Vagina (tissue), 2 donors: Measurements from ENCODE around the gene HDAC10. TPM values are rescaled to one million over a fixed set of nuclear protein-coding genes. Genes with fewer than 3 reads are reported as not detected.

Source experiments
- DNase-seq, 2 donors: peaks; one replicate each; pipeline ENCODE4 v3.0.0-alpha.2; 2017; ENCODE audit errors: extremely low spot score in 2 of 2
- H3K27ac ChIP-seq: fragments of 200-600 bp; sonication (generic); one replicate; pipeline ENCODE4 v1.5.1; 2019
- H3K27me3 ChIP-seq: fragments of 200-600 bp; sonication (generic); one replicate; pipeline ENCODE4 v1.5.1; 2019
- H3K36me3 ChIP-seq, 2 donors: fragments of 200-600 bp; sonication (generic); one replicate each; pipeline ENCODE4 v1.5.1; 2017 to 2019
- H3K4me1 ChIP-seq: fragments of 200-600 bp; sonication (generic); one replicate; pipeline ENCODE4 v1.5.1; 2019
- H3K4me3 ChIP-seq, 2 donors: fragments of 200-600 bp; sonication (generic); 1 replicate in 1 of 2; 2 replicates in 1 of 2; pipeline ENCODE4 v1.5.1; 2016 to 2019
- H3K9me3 ChIP-seq: fragments of 200-600 bp; sonication (generic); one replicate; pipeline ENCODE4 v1.5.1; 2019
- CTCF ChIP-seq, 3 experiments: fragments of 450-650 bp in 2 of 3; fragments of 200-600 bp in 1 of 3; sonication (generic) in 1 of 3; IDR thresholded peaks; one replicate each; pipeline ENCODE4 v1.5.1; 2017 to 2019; ENCODE audit warnings: antibody characterized with exemption in 3 of 3, mild to moderate bottlenecking in 2 of 3, moderate library complexity in 2 of 3
- POLR2A ChIP-seq, 2 donors: fragments of 450-650 bp; IDR thresholded peaks; one replicate each; pipeline ENCODE4 v1.6.1; 2017; ENCODE audit warnings: antibody characterized with exemption in 2 of 2, mild to moderate bottlenecking in 2 of 2, moderate library complexity in 2 of 2
- POLR2AphosphoS5 ChIP-seq, 2 donors: sonication (generic); formaldehyde crosslinking; IDR thresholded peaks; one replicate each; pipeline ENCODE4 v1.9.0; 2017; ENCODE audit warnings: antibody characterized with exemption in 2 of 2, mild to moderate bottlenecking in 2 of 2, low read depth in 1 of 2; ENCODE audit not compliant: insufficient read depth in 1 of 2
- intact Hi-C: fragments of 100-400 bp; cut with DNase I; formaldehyde crosslinking; loops from one replicate; pipeline ENCODE4 v1.15.1; 2023
- total RNA-seq: library from RNA; depleted of rRNA; stranded (reverse); fragments of >200 nt; gene quantifications from one replicate; pipeline ENCODE4 v1.2.3, GENCODE V29; 2016

Gene HDAC10
- total RNA-seq, 1 donor from 2014 or later, result 29.2 TPM

DNA sequence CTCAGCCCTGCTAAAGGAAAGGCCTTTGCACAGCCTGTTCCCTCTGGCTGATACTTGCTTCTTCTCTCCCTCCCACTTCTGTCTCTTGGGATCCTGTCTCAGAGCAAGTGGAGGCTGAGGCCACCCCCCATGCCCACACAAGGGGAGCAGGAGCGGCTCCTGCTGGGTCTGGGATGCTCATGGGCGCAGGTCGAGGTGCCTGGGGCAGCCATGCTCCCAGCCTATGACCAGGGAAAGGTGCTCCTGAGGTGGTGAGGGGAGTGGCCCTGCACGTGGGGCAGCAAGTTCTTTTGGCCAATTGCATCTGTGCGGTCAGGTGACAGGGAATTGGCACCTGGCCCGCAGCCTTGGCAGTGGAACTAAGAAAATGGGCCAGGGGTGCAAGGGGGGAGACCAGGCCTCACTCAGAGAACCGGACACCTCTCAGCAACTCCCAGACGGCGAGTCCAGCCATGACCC, 17.6 kb upstream of the HDAC10 start:
- no peaks in the 10 kb centered on the region for H3K36me3 ChIP-seq
- no peaks in the 10 kb centered on the region for H3K9me3 ChIP-seq
- H3K4me1 ChIP-seq, result peaks cover 57% of the 10 kb centered on the region
- intact Hi-C loops, result loop anchor here (10.0 kb wide), 1 partner anchor 256 kb away; the partner anchor contains the start of gene SCO2
- no peak for DNase-seq
- TF ChIP-seq POLR2A (IDR thresholded peaks at IDR 0.05) (no peak), POLR2AphosphoS5 (IDR thresholded peaks at IDR 0.05; ENCODE audit: insufficient read depth in 1 of 2, low read depth in 1 of 2) (no peak), CTCF (IDR thresholded peaks at IDR 0.05) (no peak)
- H3K27me3 ChIP-seq, result no peaks in the 10 kb centered on the region
- peak overlapping the region; percentile 56 for H3K27ac ChIP-seq
- peak overlapping the region in 1 of 2 donors; percentile 49 for H3K4me3 ChIP-seq

DNA sequence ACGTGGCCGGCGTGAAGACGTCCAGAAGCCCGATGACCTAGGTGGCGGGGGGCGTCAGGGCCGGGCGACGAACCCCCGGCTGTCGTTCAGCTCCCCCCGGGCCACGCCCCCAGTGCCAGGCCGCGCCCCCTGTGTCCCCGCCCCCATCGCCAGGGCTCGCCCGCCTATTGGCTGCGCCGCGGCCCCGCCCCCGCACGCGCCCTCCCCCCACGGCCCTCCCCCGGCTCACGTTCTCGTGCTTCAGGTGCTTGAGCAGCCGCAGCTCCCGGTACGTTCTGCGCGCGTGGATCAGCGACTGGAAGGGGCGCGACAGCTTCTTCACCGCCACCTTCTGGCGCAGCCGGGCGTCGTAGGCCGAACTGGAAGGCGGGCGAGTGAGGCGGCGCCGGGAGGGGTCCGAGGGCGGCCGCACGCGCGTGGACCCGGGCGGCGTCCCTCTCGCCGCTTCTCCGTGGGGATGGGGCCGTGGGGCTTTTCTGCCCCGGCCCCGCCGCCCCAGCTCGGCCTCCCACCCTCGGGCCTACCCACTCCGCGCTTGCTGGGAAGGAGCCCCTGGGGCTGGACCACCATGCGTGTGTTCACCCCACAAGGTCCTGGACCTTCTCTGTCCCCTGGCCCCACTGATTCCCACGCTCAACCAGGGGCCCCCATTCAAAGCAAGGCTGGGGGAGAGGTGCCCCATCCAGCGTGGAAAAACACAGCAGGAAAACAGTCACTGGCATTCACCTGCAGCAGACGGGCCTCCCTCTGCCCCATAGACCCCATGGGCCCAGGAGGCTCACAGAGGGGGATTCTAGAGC, 16.7 kb upstream of the HDAC10 start:
- no peak for DNase-seq
- peaks cover 57% of the 10 kb centered on the region for H3K4me1 ChIP-seq
- no peaks in the 10 kb centered on the region for H3K27me3 ChIP-seq
- intact Hi-C loops, result loop anchor here (10.0 kb wide), 1 partner anchor 257 kb away; the partner anchor contains the start of gene SCO2
- H3K9me3 ChIP-seq, result no peaks in the 10 kb centered on the region
- H3K4me3 ChIP-seq, result peak overlapping the region; percentile 15 to 38
- H3K27ac ChIP-seq, result no peak overlapping the region
- no peak for TF ChIP-seq POLR2A (IDR thresholded peaks at IDR 0.05)
- no peak for TF ChIP-seq CTCF (IDR thresholded peaks at IDR 0.05)
- TF ChIP-seq POLR2AphosphoS5 (IDR thresholded peaks at IDR 0.05; ENCODE audit: insufficient read depth in 1 of 2, low read depth in 1 of 2), result no peak
- no peaks in the 10 kb centered on the region for H3K36me3 ChIP-seq

- Histone ChIP-seq H3K4me3 (peak overlapping the region; percentile 15 to 38), H3K4me1 (peaks cover 60% of the 10 kb centered on the region), H3K9me3 (no peaks in the 10 kb centered on the region), H3K27ac (no peak overlapping the region), H3K36me3 (no peaks in the 10 kb centered on the region), H3K27me3 (no peaks in the 10 kb centered on the region)
- no peak for DNase-seq
- no peak for TF ChIP-seq POLR2A (IDR thresholded peaks at IDR 0.05)
- no peak for TF ChIP-seq CTCF (IDR thresholded peaks at IDR 0.05)
- TF ChIP-seq POLR2AphosphoS5 (IDR thresholded peaks at IDR 0.05; ENCODE audit: insufficient read depth in 1 of 2, low read depth in 1 of 2), result no peak
- intact Hi-C loops, result loop anchor here (10.0 kb wide), 1 partner anchor 258 kb away; the partner anchor contains the start of gene SCO2
Measured at GRCh38 chr22:50266994-50267393, 15.9 kb upstream of the HDAC10 start.

DNA sequence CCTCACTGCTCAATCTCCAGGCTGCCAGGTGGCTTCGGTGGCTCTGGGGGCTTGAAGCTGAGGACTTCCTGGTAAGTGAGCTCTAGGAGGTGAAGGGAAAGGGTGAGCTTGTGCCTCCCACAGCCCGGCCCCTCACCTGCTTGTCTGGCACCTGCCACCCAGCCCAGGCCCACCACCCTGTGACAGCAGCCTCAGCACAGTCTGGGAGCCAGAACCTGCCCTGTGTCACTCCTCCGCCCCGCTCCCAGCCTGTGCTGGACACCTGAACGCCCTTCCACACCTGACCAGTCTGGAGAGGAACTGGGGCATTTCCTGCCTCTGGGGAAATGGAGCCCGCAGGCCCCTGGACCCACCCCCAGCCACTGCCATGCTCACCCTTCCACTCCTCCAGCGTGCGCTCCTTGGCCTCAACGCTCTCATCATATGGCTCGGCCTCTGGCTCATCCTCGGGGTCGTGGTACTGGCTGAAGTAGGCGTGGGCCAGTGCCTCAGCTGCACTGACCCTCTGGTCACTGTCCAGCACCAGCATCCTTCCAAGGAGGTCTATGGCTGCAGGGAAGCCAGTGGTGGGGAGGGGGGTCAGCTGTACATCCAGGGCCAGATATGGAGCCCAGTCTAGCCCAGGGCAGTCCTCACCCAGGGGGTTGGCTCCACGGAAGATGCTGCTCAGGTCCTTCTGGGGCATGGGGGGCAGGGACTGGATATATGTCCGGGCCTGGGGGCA, 14.0 kb upstream of the HDAC10 start:
- Histone ChIP-seq H3K4me1 (peaks cover 55% of the 10 kb centered on the region), H3K9me3 (no peaks in the 10 kb centered on the region)
- TF ChIP-seq POLR2AphosphoS5 (IDR thresholded peaks at IDR 0.05; ENCODE audit: insufficient read depth in 1 of 2, low read depth in 1 of 2) (no peak), CTCF (IDR thresholded peaks at IDR 0.05) (no peak), POLR2A (IDR thresholded peaks at IDR 0.05) (no peak)

More for the DNA sequence above, 14.0 kb upstream of the HDAC10 start:
- Histone ChIP-seq H3K4me3 (no peak overlapping the region), H3K27ac (no peak overlapping the region), H3K27me3 (no peaks in the 10 kb centered on the region), H3K36me3 (no peaks in the 10 kb centered on the region)
- no peak for DNase-seq
- intact Hi-C loops, result loop anchor here (10.0 kb wide), 1 partner anchor 260 kb away; the partner anchor contains the start of gene SCO2
